Forelimb muscle (tissue), 1 donor: Measurements from ENCODE around the gene P2RY11. TPM values are rescaled to one million over a fixed set of nuclear protein-coding genes. Genes with fewer than 3 reads are reported as not detected.
A peak's percentile ranks its signal among the peaks of the same experiment; 100 is the strongest.

Source experiments
- DNase-seq: peaks from one replicate; pipeline ENCODE4 v3.0.0-alpha.2; 2013; ENCODE audit warnings: low read depth
- polyA plus RNA-seq: library from polyadenylated mRNA; unstranded; fragments of 120-200 nt; gene quantifications from one replicate; pipeline ENCODE4 v1.2.1, GENCODE V29; 2013; ENCODE audit not compliant: insufficient read length

The P2RY11 gene
- polyA plus RNA-seq, 1 donor: 13.6 TPM

GRCh38 chr19:10093295-10094186, 18.0 kb upstream of the P2RY11 start:
- DNase-seq: no peak

GRCh38 chr19:10095622-10095947, 15.9 kb upstream of the P2RY11 start:
- no peak for DNase-seq

DNA sequence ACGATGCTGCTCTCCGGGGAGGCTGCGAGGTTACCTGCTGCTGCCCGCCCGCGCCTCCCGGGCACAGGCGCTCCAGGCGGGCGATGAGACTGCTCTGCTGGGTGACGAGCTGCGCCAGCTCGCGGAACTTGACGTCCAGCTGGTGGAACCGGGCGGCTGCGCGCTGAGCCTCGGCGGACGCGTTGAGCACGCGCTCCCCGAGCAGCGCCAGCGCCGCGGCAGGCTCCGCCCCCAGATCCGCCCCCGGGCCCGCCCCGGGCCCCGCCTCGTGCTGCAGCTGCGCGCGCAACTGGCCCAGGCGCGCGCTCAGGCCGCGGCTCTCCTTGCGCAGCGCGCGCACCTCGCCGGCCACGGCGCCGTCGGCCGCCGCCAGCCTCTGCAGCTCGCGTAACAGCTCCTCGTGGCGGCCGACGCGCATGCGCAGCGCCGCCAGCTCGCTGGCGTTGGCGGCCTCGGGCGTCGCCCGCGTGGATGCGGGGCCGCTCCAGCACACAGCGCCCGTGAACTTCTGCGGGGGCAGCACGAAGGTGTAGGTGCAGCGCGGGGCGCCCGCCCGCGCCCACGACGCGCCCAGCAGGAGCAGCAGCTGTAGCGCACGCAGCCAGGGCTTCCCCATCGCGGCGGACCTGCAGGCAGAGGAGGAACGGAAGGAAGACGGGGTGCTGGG, 15.4 kb upstream of the P2RY11 start:
- peak; percentile 86 for DNase-seq

- DNase-seq: no peak
Observed at GRCh38 chr19:10096615-10096963, 14.9 kb upstream of the P2RY11 start.

DNA sequence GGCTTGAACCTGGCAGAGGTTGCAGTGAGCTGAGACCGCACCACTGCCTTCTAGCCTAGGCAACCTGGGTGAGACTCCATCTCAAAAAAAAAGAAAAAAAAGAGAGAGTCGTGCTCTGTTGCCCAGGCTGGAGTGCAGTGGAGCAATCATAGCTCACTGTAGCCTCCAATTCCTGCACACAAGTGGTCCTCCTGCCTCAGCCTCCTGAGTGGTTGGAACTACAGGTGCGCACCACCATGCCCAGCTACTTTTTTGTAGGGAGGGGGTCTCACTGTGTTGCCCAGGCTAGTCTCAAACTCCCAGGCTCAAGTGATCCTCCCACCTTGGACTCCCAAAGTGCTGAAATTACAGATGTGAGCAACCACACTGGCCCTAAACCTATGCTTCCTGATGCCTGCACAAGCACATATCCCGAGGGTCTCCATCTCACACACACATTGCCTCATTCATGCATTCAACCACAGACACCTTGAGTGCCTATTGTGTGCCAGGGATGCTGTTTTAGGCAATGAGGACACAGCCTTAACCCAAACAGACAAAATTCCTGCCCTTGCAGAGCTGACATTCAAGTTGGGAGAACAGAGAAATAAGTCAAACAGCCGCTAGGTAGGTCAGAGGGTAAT, 11.2 kb upstream of the P2RY11 start:
- DNase-seq: no peak

DNA sequence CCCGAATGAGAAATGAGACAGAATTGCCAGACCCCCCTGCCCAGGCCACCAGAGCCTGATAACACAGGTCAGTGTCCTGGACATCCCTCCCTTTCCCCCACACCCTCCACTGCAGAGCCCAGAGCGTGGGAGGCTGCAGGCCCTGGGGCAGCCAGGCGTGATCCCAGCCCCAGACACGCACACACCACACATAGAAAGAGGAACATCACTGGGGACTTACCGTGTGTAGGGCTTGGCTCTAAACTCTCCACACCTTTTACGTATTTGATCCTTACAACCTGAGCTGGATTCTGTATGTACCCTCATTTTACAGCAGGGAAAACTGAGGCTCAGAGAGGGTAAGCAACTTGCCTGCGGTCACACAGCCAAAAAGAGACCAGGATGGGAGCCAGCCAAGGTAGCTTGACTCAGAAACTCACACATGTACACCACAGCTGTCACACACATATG, 8.7 kb upstream of the P2RY11 start:
- DNase-seq: no peak

DNA sequence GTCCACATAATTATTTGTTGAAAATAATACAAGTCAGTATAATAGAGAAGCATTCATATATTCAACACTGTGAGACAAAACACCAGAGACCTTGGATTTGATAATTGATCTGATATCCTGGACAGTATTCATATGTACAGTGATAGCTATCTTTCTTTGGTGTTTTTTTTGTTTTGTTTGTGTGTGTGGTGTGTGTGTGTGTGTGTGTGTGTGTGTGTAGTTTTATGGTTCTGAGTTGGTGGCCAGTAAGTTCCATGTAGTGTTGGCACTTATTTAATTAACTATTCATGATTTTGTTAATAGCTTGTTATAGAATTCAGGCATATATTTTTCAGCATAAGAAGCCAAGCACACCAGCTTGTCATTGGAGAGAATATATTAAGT, 7.4 kb upstream of the P2RY11 start:
- no peak for DNase-seq

GRCh38 chr19:10104665-10105508, 6.6 kb upstream of the P2RY11 start:
- DNase-seq: no peak

GRCh38 chr19:10105509-10106099, 5.9 kb upstream of the P2RY11 start:
- DNase-seq: peak; percentile 51

DNA sequence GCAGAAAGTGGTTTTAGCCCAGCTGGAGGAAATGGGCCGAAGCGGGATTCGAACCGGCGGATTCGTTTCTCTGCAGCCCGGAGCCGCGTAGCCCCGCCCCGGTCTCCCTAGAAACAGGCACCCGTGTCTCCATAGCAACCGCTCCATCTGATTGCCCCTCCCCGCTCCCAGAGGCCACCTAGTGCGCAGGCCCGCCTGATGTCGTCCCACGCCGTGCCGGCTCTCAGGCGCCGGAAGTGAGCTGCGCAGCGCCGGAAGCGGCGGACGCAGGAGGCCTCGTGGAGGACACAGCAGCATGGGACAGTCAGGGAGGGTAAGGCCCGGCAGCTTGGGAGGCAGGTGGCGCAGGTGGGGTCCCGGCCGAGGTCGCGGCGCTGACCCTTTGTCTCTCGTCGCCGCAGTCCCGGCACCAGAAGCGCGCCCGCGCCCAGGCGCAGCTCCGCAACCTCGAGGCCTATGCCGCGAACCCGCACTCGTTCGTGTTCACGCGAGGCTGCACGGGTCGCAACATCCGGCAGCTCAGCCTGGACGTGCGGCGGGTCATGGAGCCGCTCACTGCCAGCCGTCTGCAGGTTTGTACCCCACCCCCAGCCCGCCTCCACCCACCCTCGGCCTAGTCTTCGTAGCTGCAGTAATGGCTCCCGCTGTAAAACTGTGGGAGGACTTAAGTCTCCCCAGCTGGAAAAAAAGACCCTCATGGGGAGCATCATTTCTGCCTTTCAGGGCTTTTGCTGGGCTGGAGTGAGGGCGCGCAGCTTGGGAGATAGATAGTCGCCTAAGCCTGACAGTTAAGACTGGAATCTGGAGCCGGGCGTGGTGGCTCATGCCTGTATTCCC, 5.2 kb upstream of the P2RY11 start, which contains the start of gene PPAN:
Gene PPAN (plus strand): TSS at position 263 of the 837 bp plus-strand sequence. CDS start 33 bp downstream, at position 296.
- DNase-seq: peak; percentile 93

- no peak for DNase-seq
Observed at GRCh38 chr19:10107254-10107653, 4.2 kb upstream of the P2RY11 start.

DNA sequence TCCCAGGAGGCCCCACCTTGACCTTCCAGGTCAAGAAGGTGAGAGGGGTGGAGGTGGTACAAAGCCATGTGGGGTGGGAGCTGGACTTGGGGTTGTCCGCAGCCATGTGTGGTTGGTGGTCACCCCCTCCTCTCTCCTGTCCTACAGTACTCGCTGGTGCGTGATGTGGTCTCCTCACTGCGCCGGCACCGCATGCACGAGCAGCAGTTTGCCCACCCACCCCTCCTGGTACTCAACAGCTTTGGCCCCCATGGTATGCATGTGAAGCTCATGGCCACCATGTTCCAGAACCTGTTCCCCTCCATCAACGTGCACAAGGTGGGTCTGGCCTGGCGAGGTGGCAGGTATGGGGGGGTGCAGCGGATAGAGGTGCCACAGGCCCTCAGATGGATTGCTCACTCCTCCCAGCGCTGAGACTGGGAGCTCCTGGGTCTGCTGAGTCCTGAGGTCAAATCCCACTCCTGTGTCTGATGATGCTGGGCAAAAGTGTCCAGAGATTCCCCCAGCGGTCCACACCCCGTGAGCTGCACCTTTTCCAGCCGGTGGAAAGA, 3.6 kb upstream of the P2RY11 start:
- no peak for DNase-seq

DNA sequence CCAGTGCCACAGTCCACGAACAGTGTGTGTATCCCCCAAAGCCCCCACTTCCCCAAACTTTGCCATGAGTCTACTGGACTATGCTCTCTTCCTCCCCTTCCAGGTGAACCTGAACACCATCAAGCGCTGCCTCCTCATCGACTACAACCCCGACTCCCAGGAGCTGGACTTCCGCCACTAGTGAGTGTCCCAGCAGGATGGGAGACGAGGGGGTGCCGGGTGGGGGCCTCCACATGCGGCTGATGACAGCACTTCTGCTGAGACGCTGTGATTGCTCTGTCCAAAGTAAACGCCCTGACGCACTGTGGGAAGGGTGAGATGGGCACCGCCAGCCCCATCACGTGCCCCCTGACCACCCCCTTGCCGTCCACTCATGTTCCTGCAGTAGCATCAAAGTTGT, 2.0 kb upstream of the P2RY11 start:
- no peak for DNase-seq

- DNase-seq: no peak
Observed at GRCh38 chr19:10110076-10110971, 1.2 kb upstream of the P2RY11 start.

DNA sequence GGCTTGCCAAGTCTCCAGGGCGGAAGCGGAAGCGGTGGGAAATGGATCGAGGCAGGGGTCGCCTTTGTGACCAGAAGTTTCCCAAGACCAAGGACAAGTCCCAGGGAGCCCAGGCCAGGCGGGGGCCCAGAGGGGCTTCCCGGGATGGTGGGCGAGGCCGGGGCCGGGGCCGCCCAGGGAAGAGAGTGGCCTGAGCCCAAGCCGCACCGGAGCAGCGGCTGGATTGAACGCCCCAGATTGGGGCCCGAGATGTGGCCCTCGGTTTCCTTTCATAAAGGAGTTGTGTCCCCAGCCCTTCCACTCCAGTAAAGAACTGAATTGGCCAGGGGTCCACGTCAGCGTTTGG, 548 bp upstream of the P2RY11 start:
- no peak for DNase-seq

- DNase-seq: no peak
Observed at GRCh38 chr19:10112037-10112761, 706 bp downstream of the P2RY11 start.

GRCh38 chr19:10112895-10113591, 1.6 kb downstream of the P2RY11 start:
- no peak for DNase-seq

DNA sequence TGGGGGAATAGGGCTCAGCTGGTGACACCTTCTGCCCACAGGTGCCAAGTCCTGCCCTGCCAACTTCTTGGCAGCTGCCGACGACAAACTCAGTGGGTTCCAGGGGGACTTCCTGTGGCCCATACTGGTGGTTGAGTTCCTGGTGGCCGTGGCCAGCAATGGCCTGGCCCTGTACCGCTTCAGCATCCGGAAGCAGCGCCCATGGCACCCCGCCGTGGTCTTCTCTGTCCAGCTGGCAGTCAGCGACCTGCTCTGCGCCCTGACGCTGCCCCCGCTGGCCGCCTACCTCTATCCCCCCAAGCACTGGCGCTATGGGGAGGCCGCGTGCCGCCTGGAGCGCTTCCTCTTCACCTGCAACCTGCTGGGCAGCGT, 2.1 kb downstream of the P2RY11 start:
- no peak for DNase-seq
